ENCODE results near the gene INTS6.

The INTS6 gene

GRCh38 chr13:51456510-51456909 lies 3.7 kb upstream of the INTS6 start:
- DNase-seq (ENCODE audit: low read depth): no peak

GRCh38 chr13:51455532-51455931 lies 2.7 kb upstream of the INTS6 start:
- DNase-seq (ENCODE audit: low read depth): no peak

- peak; percentile 31 for DNase-seq (ENCODE audit: low read depth)
Observed at GRCh38 chr13:51453959-51454703, 1.3 kb upstream of the INTS6 start.

- no peak for DNase-seq (ENCODE audit: low read depth)
Observed at GRCh38 chr13:51453207-51453958, 547 bp upstream of the INTS6 start.

GRCh38 chr13:51451467-51452360 lies 1.1 kb downstream of the INTS6 start:
- DNase-seq (ENCODE audit: low read depth): peak; percentile 80

- no peak for DNase-seq (ENCODE audit: low read depth)
Observed at GRCh38 chr13:51451134-51451466, 1.7 kb downstream of the INTS6 start.

GRCh38 chr13:51449018-51449417 lies 3.8 kb downstream of the INTS6 start:
- no peak for DNase-seq (ENCODE audit: low read depth)

- peak; percentile 61 for DNase-seq (ENCODE audit: low read depth)
Observed at GRCh38 chr13:51444922-51445321, 7.9 kb downstream of the INTS6 start.

GRCh38 chr13:51440381-51440780 lies 12.5 kb downstream of the INTS6 start:
- DNase-seq (ENCODE audit: low read depth): no peak

- DNase-seq (ENCODE audit: low read depth): no peak
Observed at GRCh38 chr13:51437550-51438127, 15.2 kb downstream of the INTS6 start.

GRCh38 chr13:51435002-51435578 lies 17.7 kb downstream of the INTS6 start:
- peak; percentile 34 for DNase-seq (ENCODE audit: low read depth)

GRCh38 chr13:51432576-51432975 lies 20.3 kb downstream of the INTS6 start:
- DNase-seq (ENCODE audit: low read depth): no peak

- DNase-seq (ENCODE audit: low read depth): no peak
Observed at GRCh38 chr13:51426982-51427381, 25.9 kb downstream of the INTS6 start.

GRCh38 chr13:51425410-51426042 lies 27.3 kb downstream of the INTS6 start:
- DNase-seq (ENCODE audit: low read depth): peak; percentile 59

- DNase-seq (ENCODE audit: low read depth): no peak
Observed at GRCh38 chr13:51423766-51424165, 29.1 kb downstream of the INTS6 start.

GRCh38 chr13:51422484-51422883 lies 30.4 kb downstream of the INTS6 start:
- no peak for DNase-seq (ENCODE audit: low read depth)

- DNase-seq (ENCODE audit: low read depth): no peak
Observed at GRCh38 chr13:51420681-51421490, 31.9 kb downstream of the INTS6 start.

- DNase-seq (ENCODE audit: low read depth): no peak
Observed at GRCh38 chr13:51419001-51419636, 33.7 kb downstream of the INTS6 start.

GRCh38 chr13:51417716-51418115 lies 35.1 kb downstream of the INTS6 start:
- DNase-seq (ENCODE audit: low read depth): no peak

- no peak for DNase-seq (ENCODE audit: low read depth)
Observed at GRCh38 chr13:51416107-51416506, 36.7 kb downstream of the INTS6 start.

Measured in EH (cell line).